Calu3 (cell line): Measurements from ENCODE around the gene CACNA2D1. TPM values are rescaled to one million over a fixed set of nuclear protein-coding genes. Genes with fewer than 3 reads are reported as not detected.

Experiments
- BruUV-seq: library from RNA; stranded (reverse); fragments of 400-500 nt; replicated peaks from 2 replicates; lab custom pipeline; 2021; lab: Mats Ljungman, UMichigan
- CTCF ChIA-PET: fragments of 300-600 bp; sonication (Branson Sonifier 250); formaldehyde crosslinking; loops from one replicate; lab custom pipeline; 2022; ENCODE audit warnings: antibody characterized with exemption; lab: Charles Lee
- DNase-seq: peaks from one replicate; pipeline ENCODE4 v3.0.0; 2022
- H3K27ac Mint-ChIP-seq: one replicate; pipeline ENCODE4 v1.8.0; 2022; ENCODE audit warnings: mixed read lengths; ENCODE audit not compliant: unreplicated experiment
- H3K27me3 Mint-ChIP-seq: one replicate; pipeline ENCODE4 v1.8.0; 2022; ENCODE audit warnings: mixed read lengths; ENCODE audit not compliant: unreplicated experiment
- H3K36me3 Mint-ChIP-seq: one replicate; pipeline ENCODE4 v1.8.0; 2022; ENCODE audit warnings: mild to moderate bottlenecking, moderate library complexity, mixed read lengths; ENCODE audit not compliant: insufficient read depth, unreplicated experiment
- H3K4me1 Mint-ChIP-seq: one replicate; pipeline ENCODE4 v1.8.0; 2022; ENCODE audit warnings: mild to moderate bottlenecking, low read depth, mixed read lengths; ENCODE audit not compliant: unreplicated experiment
- H3K4me3 Mint-ChIP-seq: one replicate; pipeline ENCODE4 v1.8.0; 2022; ENCODE audit warnings: mild to moderate bottlenecking, low read depth, moderate library complexity, mixed read lengths; ENCODE audit not compliant: unreplicated experiment
- H3K9me3 Mint-ChIP-seq: one replicate; pipeline ENCODE4 v1.8.0; 2022; ENCODE audit warnings: low read depth, mixed read lengths; ENCODE audit not compliant: unreplicated experiment
- CTCF ChIP-seq: fragments of 200-600 bp; IDR thresholded peaks from one replicate; pipeline ENCODE4 v1.8.0; 2022; ENCODE audit warnings: antibody characterized with exemption; ENCODE audit not compliant: unreplicated experiment
- intact Hi-C: fragments of 100-400 bp; cut with micrococcal nuclease; formaldehyde crosslinking; loops from one replicate; pipeline ENCODE4 v1.10.0; 2022; ENCODE audit not compliant: unreplicated experiment
- total RNA-seq: library from RNA; stranded (reverse); gene quantifications from 2 replicates; pipeline ENCODE4 v1.2.3, GENCODE V29; 2022

Gene CACNA2D1
- total RNA-seq, 1 experiment from 2014 or later = 10.4 TPM

GRCh38 chr7:82471351-82472020, 27.9 kb upstream of the CACNA2D1 start:
- CTCF ChIA-PET = no interaction called here
- no peak for DNase-seq
- no peaks in the 10 kb centered on the region for H3K27me3 Mint-ChIP-seq
- no peaks in the 10 kb centered on the region for H3K4me1 Mint-ChIP-seq
- intact Hi-C loops = no loop called here
- no peak overlapping the region for H3K27ac Mint-ChIP-seq
- TF ChIP-seq CTCF = no peak
- H3K4me3 Mint-ChIP-seq = no peak overlapping the region
- no TSS peak for BruUV-seq
- H3K9me3 Mint-ChIP-seq = no peaks in the 10 kb centered on the region
- no peaks in the 10 kb centered on the region for H3K36me3 Mint-ChIP-seq

- no peaks in the 10 kb centered on the region for H3K36me3 Mint-ChIP-seq
- no TSS peak for BruUV-seq
- H3K4me1 Mint-ChIP-seq = no peaks in the 10 kb centered on the region
- no peak for DNase-seq
- no peak for TF ChIP-seq CTCF
- CTCF ChIA-PET = no interaction called here
- no peaks in the 10 kb centered on the region for H3K27me3 Mint-ChIP-seq
- H3K27ac Mint-ChIP-seq = no peak overlapping the region
- H3K9me3 Mint-ChIP-seq = no peaks in the 10 kb centered on the region
- H3K4me3 Mint-ChIP-seq = no peak overlapping the region
- intact Hi-C loops = no loop called here
These were observed 25.6 kb upstream of the CACNA2D1 start for GRCh38 chr7:82469207-82469606.

GRCh38 chr7:82468435-82468834, 24.9 kb upstream of the CACNA2D1 start:
- no peaks in the 10 kb centered on the region for H3K9me3 Mint-ChIP-seq
- H3K27ac Mint-ChIP-seq = no peak overlapping the region
- H3K36me3 Mint-ChIP-seq = no peaks in the 10 kb centered on the region
- intact Hi-C loops = no loop called here
- H3K4me1 Mint-ChIP-seq = no peaks in the 10 kb centered on the region
- CTCF ChIA-PET = no interaction called here
- H3K27me3 Mint-ChIP-seq = no peaks in the 10 kb centered on the region
- DNase-seq = no peak
- no TSS peak for BruUV-seq
- H3K4me3 Mint-ChIP-seq = no peak overlapping the region
- no peak for TF ChIP-seq CTCF

GRCh38 chr7:82467020-82467419, 23.4 kb upstream of the CACNA2D1 start:
- Mint-ChIP-seq H3K27me3 (no peaks in the 10 kb centered on the region), H3K36me3 (no peaks in the 10 kb centered on the region), H3K4me1 (no peaks in the 10 kb centered on the region), H3K4me3 (no peak overlapping the region), H3K9me3 (no peaks in the 10 kb centered on the region), H3K27ac (no peak overlapping the region)
- CTCF ChIA-PET = no interaction called here
- intact Hi-C loops = no loop called here
- no peak for DNase-seq
- no peak for TF ChIP-seq CTCF
- no TSS peak for BruUV-seq
